Measurements from ENCODE around the gene MRGPRE.

- TF ChIP-seq FOXA1 (IDR thresholded peaks at IDR 0.05) (no peak), SP1 (IDR thresholded peaks at IDR 0.05) (no peak), ARNT (IDR thresholded peaks at IDR 0.05) (no peak), PKNOX1 (IDR thresholded peaks at IDR 0.05) (no peak), HDGF (IDR thresholded peaks at IDR 0.05; ENCODE audit: borderline replicate concordance) (no peak), ZNF384 (IDR thresholded peaks at IDR 0.05) (no peak)
Measured at GRCh38 chr11:3220101-3220500, 12.1 kb downstream of the MRGPRE start.

Data from HEK293T (cell line).